Kidney epithelial cell (primary cell): ENCODE measurements around the gene SLC47A2. TPM values are rescaled to one million over a fixed set of nuclear protein-coding genes. Genes with fewer than 3 reads are reported as not detected.

Experiments
- DNase-seq: peaks from one replicate; pipeline ENCODE4 v3.0.0-alpha.2; 2010; ENCODE audit warnings: low read depth
- H3K27me3 ChIP-seq: 2 replicates; pipeline ENCODE4 v1.6.0; 2011; ENCODE audit warnings: low read length; ENCODE audit not compliant: control insufficient read depth, insufficient read depth
- H3K36me3 ChIP-seq: 2 replicates; pipeline ENCODE4 v1.5.1; 2011; ENCODE audit warnings: low read length; ENCODE audit not compliant: control insufficient read depth, insufficient read depth
- H3K4me3 ChIP-seq: 2 replicates; pipeline ENCODE4 v1.5.1; 2011; ENCODE audit warnings: low read depth, mild to moderate bottlenecking, control low read depth, low read length
- CTCF ChIP-seq: IDR thresholded peaks from 2 replicates; pipeline ENCODE4 v1.5.1; 2011; ENCODE audit warnings: mild to moderate bottlenecking, moderate library complexity, low read length, control low read depth, inconsistent platforms; ENCODE audit not compliant: insufficient read depth, poor library complexity, severe bottlenecking
- total RNA-seq: library from RNA; depleted of rRNA; stranded (reverse); fragments of >200 nt; gene quantifications from 2 replicates; pipeline ENCODE4 v1.2.3, GENCODE V29; 2015

Gene SLC47A2
- total RNA-seq, 1 donor from 2014 or later, result not detected

- Histone ChIP-seq H3K4me3 (peak overlapping the region; percentile 32), H3K36me3 (no peaks in the 10 kb centered on the region), H3K27me3 (peaks cover 17% of the 10 kb centered on the region)
- no peak for TF ChIP-seq CTCF
- no peak for DNase-seq
Measured at GRCh38 chr17:19744492-19744891, 28.1 kb upstream of the SLC47A2 start.

GRCh38 chr17:19743101-19744100, 27.0 kb upstream of the SLC47A2 start:
- DNase-seq, result no peak
- H3K4me3 ChIP-seq, result no peak overlapping the region
- H3K27me3 ChIP-seq, result peaks cover 12% of the 10 kb centered on the region
- TF ChIP-seq CTCF, result no peak
- no peaks in the 10 kb centered on the region for H3K36me3 ChIP-seq

- TF ChIP-seq CTCF, result no peak
- H3K4me3 ChIP-seq, result no peak overlapping the region
- peaks cover 7% of the 10 kb centered on the region for H3K27me3 ChIP-seq
- no peaks in the 10 kb centered on the region for H3K36me3 ChIP-seq
- DNase-seq, result no peak
Measured at GRCh38 chr17:19742495-19742894, 26.1 kb upstream of the SLC47A2 start.

- Histone ChIP-seq H3K4me3 (no peak overlapping the region), H3K36me3 (no peaks in the 10 kb centered on the region), H3K27me3 (peaks cover 4% of the 10 kb centered on the region)
- no peak for DNase-seq
- TF ChIP-seq CTCF, result no peak
Measured at GRCh38 chr17:19741832-19742457, 25.6 kb upstream of the SLC47A2 start.

GRCh38 chr17:19740933-19741332, 24.5 kb upstream of the SLC47A2 start:
- H3K4me3 ChIP-seq, result no peak overlapping the region
- DNase-seq, result no peak
- TF ChIP-seq CTCF, result no peak

More at GRCh38 chr17:19740933-19741332, 24.5 kb upstream of the SLC47A2 start:
- Histone ChIP-seq H3K36me3 (no peaks in the 10 kb centered on the region), H3K27me3 (peaks cover 4% of the 10 kb centered on the region)
